ENCODE results near the gene TERT. TPM values are rescaled to one million over a fixed set of nuclear protein-coding genes. Genes with fewer than 3 reads are reported as not detected.

The TERT gene
- total RNA-seq, 1 donor from 2014 or later = 3.5 TPM

DNA sequence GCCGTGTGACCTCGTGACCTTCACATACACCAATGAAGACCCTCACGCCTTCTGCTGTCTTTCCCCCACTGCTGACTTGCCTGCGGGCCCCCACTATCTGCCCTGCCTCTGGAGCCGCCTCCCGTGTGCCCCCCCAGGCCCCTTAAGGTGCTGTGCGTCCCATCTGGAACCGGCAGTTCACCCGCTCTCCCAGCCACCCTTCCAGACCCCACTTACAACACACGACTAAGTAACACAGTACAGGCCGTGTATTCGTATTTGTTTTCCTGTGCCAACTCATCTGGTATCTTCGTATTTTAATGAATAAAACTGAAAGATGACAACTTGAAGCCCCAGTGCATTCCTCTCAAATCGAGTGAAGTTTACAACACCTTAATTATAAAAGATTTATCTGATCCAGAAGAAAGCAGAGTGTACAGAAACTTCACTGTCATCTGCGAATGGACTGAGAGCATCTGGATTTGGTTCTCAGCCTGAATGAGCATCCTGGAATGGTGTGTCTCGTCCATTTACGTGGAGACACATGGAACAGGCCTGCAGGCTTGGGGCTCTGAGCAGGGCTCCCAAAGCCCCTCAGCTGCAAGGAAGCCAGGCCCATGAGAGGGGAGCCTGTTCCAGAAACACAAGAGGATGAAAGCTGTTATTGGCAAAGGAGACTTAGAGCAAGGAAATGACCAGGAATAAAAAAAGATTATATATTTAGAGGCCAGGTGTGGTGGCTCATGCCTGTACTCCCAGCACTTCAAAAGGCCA lies 21.9 kb upstream of the TERT start:
- DNase-seq (ENCODE audit: low spot score, unreplicated experiment) = no peak
- H3K4me3 Mint-ChIP-seq (ENCODE audit: low read depth) = peak overlapping the region; percentile 24
- H3K27ac Mint-ChIP-seq = peak overlapping the region; percentile 90
- no peaks in the 10 kb centered on the region for H3K27me3 Mint-ChIP-seq
- TF ChIP-seq, protein P1, sequence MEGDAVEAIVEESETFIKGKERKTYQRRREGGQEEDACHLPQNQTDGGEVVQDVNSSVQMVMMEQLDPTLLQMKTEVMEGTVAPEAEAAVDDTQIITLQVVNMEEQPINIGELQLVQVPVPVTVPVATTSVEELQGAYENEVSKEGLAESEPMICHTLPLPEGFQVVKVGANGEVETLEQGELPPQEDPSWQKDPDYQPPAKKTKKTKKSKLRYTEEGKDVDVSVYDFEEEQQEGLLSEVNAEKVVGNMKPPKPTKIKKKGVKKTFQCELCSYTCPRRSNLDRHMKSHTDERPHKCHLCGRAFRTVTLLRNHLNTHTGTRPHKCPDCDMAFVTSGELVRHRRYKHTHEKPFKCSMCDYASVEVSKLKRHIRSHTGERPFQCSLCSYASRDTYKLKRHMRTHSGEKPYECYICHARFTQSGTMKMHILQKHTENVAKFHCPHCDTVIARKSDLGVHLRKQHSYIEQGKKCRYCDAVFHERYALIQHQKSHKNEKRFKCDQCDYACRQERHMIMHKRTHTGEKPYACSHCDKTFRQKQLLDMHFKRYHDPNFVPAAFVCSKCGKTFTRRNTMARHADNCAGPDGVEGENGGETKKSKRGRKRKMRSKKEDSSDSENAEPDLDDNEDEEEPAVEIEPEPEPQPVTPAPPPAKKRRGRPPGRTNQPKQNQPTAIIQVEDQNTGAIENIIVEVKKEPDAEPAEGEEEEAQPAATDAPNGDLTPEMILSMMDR (IDR thresholded peaks at IDR 0.05; ENCODE audit: unreplicated experiment) = no peak
- no peaks in the 10 kb centered on the region for H3K9me3 Mint-ChIP-seq (ENCODE audit: low read depth)
- peaks cover 22% of the 10 kb centered on the region for H3K4me1 Mint-ChIP-seq (ENCODE audit: low read depth)
- peaks cover 12% of the 10 kb centered on the region for H3K36me3 Mint-ChIP-seq (ENCODE audit: insufficient read depth)

DNA sequence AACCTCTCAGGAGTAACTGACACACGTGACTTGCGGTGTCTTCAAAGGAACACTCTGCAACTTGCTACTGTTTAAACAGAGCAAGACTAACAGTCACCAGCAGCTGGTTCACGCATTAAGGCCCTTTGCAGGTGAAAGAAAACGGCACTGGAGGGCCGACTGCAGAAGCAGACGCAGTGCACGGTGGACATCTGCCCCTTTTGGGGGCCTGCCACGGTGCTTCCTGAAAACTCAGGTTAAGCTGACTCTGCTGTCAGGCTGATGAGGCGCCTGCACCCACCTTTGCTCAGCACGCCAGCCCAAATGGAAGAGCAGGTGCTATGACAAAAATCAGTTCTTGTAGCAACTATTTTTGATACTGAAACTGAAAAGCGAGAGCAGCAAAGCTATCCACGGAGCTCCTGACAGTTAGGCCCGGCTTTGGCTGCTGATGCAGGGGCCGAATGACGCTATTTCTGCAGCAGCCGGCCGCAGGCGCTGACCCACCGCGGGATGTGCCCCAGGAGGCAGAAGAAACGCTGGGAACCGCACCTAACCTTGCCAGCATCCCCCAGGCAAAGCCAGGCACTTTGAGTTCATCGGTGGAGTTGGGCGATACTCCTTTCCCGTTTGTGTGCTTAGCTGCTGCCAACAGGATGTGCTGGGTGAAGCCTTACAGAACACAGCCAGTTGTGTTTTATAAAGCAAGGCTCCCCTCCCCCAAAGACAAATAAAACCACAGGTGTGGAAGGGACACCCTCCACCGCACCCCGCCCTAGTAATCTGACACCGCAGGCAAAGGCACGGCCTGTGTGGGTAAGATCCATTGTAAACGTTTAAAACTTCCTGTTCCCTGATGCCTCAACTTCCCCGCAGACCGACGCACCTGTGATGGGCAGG lies 21.1 kb upstream of the TERT start:
- no peak for DNase-seq (ENCODE audit: low spot score, unreplicated experiment)
- TF ChIP-seq, protein P1 (IDR thresholded peaks at IDR 0.05; ENCODE audit: unreplicated experiment) = no peak
- H3K9me3 Mint-ChIP-seq (ENCODE audit: low read depth) = peaks cover 2% of the 10 kb centered on the region

GRCh38 chr5:1315018-1315708 lies 20.3 kb upstream of the TERT start:
- Mint-ChIP-seq H3K4me3 (ENCODE audit: low read depth) (peak overlapping the region; percentile 55), H3K27me3 (peaks cover 4% of the 10 kb centered on the region), H3K36me3 (ENCODE audit: insufficient read depth) (peaks cover 8% of the 10 kb centered on the region), H3K27ac (peak overlapping the region; percentile 96), H3K9me3 (ENCODE audit: low read depth) (peaks cover 8% of the 10 kb centered on the region), H3K4me1 (ENCODE audit: low read depth) (peaks cover 22% of the 10 kb centered on the region)
- DNase-seq (ENCODE audit: low spot score, unreplicated experiment) = no peak
- TF ChIP-seq, protein P1 (IDR thresholded peaks at IDR 0.05; ENCODE audit: unreplicated experiment) = no peak

More for the DNA sequence above, 21.1 kb upstream of the TERT start:
- H3K4me1 Mint-ChIP-seq (ENCODE audit: low read depth) = peaks cover 22% of the 10 kb centered on the region
- H3K27ac Mint-ChIP-seq = peak overlapping the region; percentile 96
- no peaks in the 10 kb centered on the region for H3K27me3 Mint-ChIP-seq
- peak overlapping the region; percentile 55 for H3K4me3 Mint-ChIP-seq (ENCODE audit: low read depth)
- peaks cover 9% of the 10 kb centered on the region for H3K36me3 Mint-ChIP-seq (ENCODE audit: insufficient read depth)

DNA sequence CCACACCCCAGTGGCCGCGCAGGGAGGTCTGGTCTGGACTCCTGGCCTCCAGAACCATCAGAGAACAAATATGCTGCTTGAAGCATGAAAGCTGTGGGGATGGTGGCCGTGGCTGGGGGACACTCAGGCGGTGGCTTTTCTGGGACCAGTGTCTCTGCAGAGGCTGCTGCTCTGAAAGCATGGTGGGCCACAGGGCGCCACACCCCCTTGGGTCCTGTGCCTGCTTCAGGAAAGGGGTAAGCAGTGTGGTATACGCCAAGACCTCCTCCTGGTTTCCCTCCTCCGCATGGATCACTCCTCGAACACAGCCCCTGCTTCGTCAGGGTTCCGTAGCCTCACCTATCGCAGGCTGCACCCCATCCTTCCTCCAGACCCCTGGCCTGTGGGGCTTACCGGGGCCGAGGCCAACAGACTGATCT lies 19.7 kb upstream of the TERT start:
- peaks cover 22% of the 10 kb centered on the region for H3K4me1 Mint-ChIP-seq (ENCODE audit: low read depth)
- peaks cover 11% of the 10 kb centered on the region for H3K9me3 Mint-ChIP-seq (ENCODE audit: low read depth)
- DNase-seq (ENCODE audit: low spot score, unreplicated experiment) = no peak
- H3K27ac Mint-ChIP-seq = no peak overlapping the region
- peaks cover 4% of the 10 kb centered on the region for H3K27me3 Mint-ChIP-seq
- TF ChIP-seq, protein P1 (IDR thresholded peaks at IDR 0.05; ENCODE audit: unreplicated experiment) = no peak
- no peak overlapping the region for H3K4me3 Mint-ChIP-seq (ENCODE audit: low read depth)
- peaks cover 8% of the 10 kb centered on the region for H3K36me3 Mint-ChIP-seq (ENCODE audit: insufficient read depth)
